Epithelial cell of proximal tubule (primary cell): Measurements from ENCODE around the gene GPR83. TPM values are rescaled to one million over a fixed set of nuclear protein-coding genes. Genes with fewer than 3 reads are reported as not detected.
"Not testable (repeated sequence)": the region's sequence is repeated elsewhere in the genome, so short reads cannot be mapped to it uniquely, and the experiment has no call there.

Experiments
- DNase-seq: peaks from one replicate; pipeline ENCODE4 v3.0.0-alpha.2; 2011; ENCODE audit warnings: low read depth
- H3K4me3 ChIP-seq: 2 replicates; pipeline ENCODE4 v1.5.1; 2011; ENCODE audit warnings: low read depth, mild to moderate bottlenecking, low read length
- total RNA-seq: library from RNA; depleted of rRNA; stranded (reverse); fragments of >200 nt; gene quantifications from 2 replicates; pipeline ENCODE4 v1.2.3, GENCODE V29; 2015
- TF ChIP-seq, protein P1 (sequence below): conservative IDR thresholded peaks from 2 replicates; pipeline ENCODE4 v1.5.1; 2012; ENCODE audit warnings: low read depth, mild to moderate bottlenecking, low read length

GPR83 gene
- total RNA-seq, 1 donor from 2014 or later, result 0.12 TPM

DNA sequence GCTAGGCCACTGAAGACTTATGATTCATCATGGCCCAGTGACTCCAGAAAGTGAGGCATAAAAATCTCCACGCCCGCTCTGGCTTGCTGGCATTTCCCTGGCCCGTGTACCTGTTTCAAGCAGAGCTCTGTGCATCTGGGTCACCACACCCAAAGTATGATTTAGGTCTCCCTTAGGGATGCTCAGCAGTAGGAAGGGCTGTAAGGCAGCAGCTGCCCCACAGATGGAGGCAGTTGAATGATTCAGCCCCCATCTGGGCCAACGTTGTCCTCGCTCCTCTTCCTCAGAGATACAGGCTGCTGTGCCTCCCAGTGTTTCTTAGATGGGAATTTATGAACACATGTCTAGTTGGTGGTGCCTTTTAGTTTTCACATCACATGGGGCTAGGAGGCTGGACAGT, 21.6 kb downstream of the GPR83 start:
- no peak for DNase-seq
- TF ChIP-seq, protein P1, sequence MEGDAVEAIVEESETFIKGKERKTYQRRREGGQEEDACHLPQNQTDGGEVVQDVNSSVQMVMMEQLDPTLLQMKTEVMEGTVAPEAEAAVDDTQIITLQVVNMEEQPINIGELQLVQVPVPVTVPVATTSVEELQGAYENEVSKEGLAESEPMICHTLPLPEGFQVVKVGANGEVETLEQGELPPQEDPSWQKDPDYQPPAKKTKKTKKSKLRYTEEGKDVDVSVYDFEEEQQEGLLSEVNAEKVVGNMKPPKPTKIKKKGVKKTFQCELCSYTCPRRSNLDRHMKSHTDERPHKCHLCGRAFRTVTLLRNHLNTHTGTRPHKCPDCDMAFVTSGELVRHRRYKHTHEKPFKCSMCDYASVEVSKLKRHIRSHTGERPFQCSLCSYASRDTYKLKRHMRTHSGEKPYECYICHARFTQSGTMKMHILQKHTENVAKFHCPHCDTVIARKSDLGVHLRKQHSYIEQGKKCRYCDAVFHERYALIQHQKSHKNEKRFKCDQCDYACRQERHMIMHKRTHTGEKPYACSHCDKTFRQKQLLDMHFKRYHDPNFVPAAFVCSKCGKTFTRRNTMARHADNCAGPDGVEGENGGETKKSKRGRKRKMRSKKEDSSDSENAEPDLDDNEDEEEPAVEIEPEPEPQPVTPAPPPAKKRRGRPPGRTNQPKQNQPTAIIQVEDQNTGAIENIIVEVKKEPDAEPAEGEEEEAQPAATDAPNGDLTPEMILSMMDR, result no peak

DNA sequence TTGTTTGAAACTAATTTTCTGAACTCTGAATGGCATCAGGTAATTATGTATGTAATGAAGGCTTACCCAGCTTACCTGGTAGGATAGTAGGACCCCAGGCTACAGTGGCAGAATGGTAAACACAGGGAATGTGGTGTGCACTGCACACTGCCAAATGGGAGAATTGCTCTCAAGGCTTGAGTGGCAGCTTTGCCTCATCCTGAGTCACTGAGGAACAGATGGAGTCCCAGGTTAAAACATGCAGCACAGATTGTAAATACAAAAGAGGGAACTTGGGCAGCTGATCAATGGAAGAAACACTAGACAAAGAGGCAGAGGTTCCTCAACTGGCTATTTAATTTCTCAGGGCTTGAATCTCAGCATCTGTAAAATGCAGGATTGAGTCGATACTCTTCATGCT, 24.4 kb downstream of the GPR83 start:
- DNase-seq, result no peak
- TF ChIP-seq, protein P1, result no peak
- H3K4me3 ChIP-seq, result no peak overlapping the region

More for the DNA sequence above, 21.6 kb downstream of the GPR83 start:
- H3K4me3 ChIP-seq, result no peak overlapping the region

DNA sequence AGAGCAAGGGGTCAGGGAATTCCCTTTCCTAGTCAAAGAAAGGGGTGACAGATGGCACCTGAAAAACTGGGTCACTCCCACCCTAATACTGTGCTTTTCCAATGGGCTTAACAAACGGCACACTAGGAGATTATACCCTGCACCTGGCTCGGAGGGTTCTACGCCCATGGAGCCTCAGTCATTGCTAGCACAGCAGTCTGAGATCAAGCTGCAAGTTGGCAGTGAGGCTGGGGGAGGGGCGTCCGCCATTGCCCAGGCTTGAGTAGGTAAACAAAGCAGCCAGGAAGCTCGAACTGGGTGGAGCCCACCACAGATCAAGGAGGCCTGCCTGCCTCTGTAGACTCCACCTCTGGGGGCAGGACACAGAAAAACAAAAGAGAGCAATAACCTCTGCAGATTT, 30.6 kb downstream of the GPR83 start:
- not testable (repeated sequence) for H3K4me3 ChIP-seq, DNase-seq

DNA sequence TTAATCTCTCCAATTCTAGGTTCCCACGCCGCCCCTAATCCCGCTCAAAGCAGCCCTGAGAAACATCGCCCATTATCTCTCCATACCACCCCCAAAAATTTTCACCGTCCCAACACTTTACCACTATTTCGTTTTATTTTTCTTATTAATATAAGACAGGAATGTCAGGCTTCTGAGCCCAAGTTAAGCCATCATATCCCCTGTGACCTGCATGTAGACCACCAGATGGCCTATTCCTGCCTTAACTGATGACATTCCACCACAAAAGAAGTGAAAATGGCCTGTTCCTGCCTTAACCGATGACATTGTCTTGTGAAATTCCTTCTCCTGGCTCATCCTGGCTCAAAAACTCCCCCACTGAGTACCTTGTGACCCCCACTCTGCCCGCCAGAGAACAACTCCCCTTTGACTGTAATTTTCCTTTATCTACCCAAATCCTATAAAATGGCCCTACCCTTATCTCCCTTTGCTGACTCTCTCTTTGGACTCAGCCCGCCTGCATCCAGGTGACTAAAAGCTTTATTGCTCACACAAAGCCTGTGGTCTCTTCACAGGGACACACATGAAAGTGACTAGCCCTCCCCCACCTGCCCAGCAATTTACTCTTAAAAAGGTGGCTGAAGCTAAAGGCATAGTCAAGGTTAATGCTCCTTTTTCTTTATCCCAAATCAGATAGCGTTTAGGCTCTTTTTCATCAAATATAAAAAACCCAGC, 50.2 kb downstream of the GPR83 start:
- H3K4me3 ChIP-seq, DNase-seq: not testable (repeated sequence)

DNA sequence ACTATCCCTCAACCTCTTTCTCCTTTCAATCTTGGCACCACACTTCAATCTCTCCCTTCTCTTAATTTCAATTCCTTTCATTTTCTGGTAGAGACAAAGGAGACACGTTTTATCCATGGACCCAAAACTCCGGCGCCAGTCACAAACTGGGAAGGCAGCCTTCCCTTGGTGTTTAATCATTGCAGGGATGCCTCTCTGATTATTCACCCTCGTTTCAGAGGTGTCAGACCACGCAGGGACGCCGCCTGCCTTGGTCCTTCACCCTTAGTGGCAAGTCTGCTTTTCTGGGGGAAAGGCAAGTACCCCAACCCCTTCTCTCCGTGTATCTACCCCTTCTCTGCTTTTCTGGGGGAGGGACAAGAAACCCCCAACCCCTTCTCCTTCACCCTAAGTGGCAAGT, 54.9 kb downstream of the GPR83 start:
- not testable (repeated sequence) for H3K4me3 ChIP-seq, DNase-seq

DNA sequence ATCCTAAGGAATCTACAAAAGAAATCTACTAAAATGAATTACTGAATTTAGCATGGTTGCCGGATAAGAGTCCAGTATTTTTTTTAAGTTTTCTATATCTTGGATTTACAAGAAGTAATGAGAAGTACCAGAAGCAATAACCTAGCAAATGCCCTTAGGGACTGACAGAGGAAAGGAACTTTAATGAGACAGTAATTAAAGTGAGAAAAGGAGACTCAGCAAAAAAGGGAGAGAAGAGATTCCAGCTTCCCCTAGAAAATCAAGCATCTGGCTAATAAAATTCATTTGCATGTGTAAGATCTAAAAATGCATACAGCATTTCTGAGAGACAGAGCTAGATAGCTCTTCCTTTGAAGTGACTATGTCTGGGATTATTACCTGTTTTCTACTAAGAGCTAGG, 57.7 kb downstream of the GPR83 start:
- DNase-seq, result no peak
- TF ChIP-seq, protein P1, result no peak
- H3K4me3 ChIP-seq, result no peak overlapping the region

DNA sequence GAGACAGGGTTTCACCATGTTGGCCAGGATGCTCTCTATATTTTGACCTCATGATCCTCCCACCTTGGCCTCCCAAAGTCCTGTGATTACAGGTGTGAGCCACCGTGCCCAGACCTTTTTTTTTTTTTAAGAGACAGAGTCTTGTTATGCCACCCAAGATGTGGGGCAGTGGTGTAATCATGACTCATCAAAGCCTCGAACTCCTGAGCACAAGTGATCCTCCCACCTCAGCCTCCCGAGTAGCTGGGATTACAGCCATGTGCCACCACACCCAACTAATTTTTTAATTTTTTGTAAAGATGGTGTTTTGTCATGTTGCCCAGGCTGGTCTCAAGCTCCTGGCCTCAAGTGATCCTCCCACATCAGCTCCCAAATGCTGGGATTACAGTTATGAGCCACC, 59.0 kb downstream of the GPR83 start:
- no peak overlapping the region for H3K4me3 ChIP-seq
- DNase-seq, result no peak

DNA sequence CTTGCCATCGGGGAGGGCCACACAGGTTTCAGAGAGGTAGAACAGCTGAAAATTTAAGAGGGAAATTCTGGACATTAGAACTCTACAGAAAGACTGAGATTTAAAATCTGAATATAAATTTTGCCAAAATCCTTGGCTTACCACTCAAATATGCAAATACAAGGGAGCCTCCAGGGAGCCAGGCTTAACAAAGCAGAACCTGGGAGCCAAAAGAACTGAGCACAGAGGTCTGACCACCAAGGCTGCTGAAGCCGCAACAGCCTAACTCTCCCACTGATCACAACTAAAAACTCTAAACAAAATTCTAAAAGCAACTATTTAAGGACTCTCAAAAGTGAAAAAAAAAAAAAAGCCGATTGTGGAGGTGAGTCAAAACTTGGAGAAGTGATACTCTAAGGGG, 62.6 kb downstream of the GPR83 start:
- no peak for DNase-seq
- TF ChIP-seq, protein P1, result no peak
- no peak overlapping the region for H3K4me3 ChIP-seq

More for the DNA sequence above, 59.0 kb downstream of the GPR83 start:
- TF ChIP-seq, protein P1, result no peak
